A673 (cell line): ENCODE measurements around the gene SPG7. TPM values are rescaled to one million over a fixed set of nuclear protein-coding genes. Genes with fewer than 3 reads are reported as not detected.

Experiments
- BruUV-seq: library from RNA; stranded (reverse); fragments of 400-500 nt; replicated peaks from 2 replicates; lab custom pipeline; 2021; lab: Mats Ljungman, UMichigan
- CTCF ChIA-PET: fragments of 300-600 bp; sonication (Branson Sonifier 250); formaldehyde crosslinking; loops from one replicate; lab custom pipeline; 2022; ENCODE audit warnings: antibody characterized with exemption; lab: Charles Lee
- POLR2A ChIA-PET: fragments of 300-600 bp; sonication (Branson Sonifier 250); formaldehyde crosslinking; loops from one replicate; lab custom pipeline; 2022; ENCODE audit warnings: antibody characterized with exemption; ENCODE audit not compliant: low non-redundant PET; lab: Charles Lee
- DNase-seq: peaks from one replicate; pipeline ENCODE4 v3.0.0-alpha.2; 2015; ENCODE audit warnings: low spot score
- H3K27ac ChIP-seq: fragments of 200-600 bp; sonication (generic); 2 replicates; pipeline ENCODE4 v1.5.1; 2016; ENCODE audit warnings: mixed run types, low read depth, mild to moderate bottlenecking, mixed read lengths, antibody characterized with exemption, low read length; ENCODE audit not compliant: poor library complexity, severe bottlenecking
- H3K27me3 ChIP-seq: fragments of 200-600 bp; sonication (generic); replicated peaks from 2 replicates; pipeline ENCODE4 v1.6.1; 2017; ENCODE audit warnings: mixed run types, low read depth, mild to moderate bottlenecking, mixed read lengths, antibody characterized with exemption, low read length; ENCODE audit not compliant: insufficient read depth, poor library complexity
- H3K36me3 ChIP-seq: fragments of 200-600 bp; sonication (generic); 2 replicates; pipeline ENCODE4 v1.6.1; 2016; ENCODE audit warnings: mixed run types, mild to moderate bottlenecking, mixed read lengths, antibody characterized with exemption, low read length; ENCODE audit not compliant: insufficient read depth, poor library complexity, severe bottlenecking
- H3K4me1 ChIP-seq: fragments of 200-600 bp; sonication (generic); 2 replicates; pipeline ENCODE4 v1.6.1; 2017; ENCODE audit warnings: mixed run types, mild to moderate bottlenecking, mixed read lengths, antibody characterized with exemption, low read length; ENCODE audit not compliant: insufficient read depth, poor library complexity, severe bottlenecking
- H3K4me3 ChIP-seq: fragments of 200-600 bp; sonication (generic); 2 replicates; pipeline ENCODE4 v1.5.1; 2016; ENCODE audit warnings: low read depth, mixed run types, mild to moderate bottlenecking, mixed read lengths, low read length; ENCODE audit not compliant: poor library complexity, severe bottlenecking
- H3K9me3 ChIP-seq: fragments of 200-600 bp; sonication (generic); 2 replicates; pipeline ENCODE4 v1.6.1; 2016; ENCODE audit warnings: mixed run types, low read depth, mild to moderate bottlenecking, mixed read lengths, antibody characterized with exemption, low read length; ENCODE audit not compliant: poor library complexity, severe bottlenecking
- EZH2 ChIP-seq: fragments of 200-600 bp; sonication (generic); IDR thresholded peaks from 2 replicates; pipeline ENCODE4 v1.6.1; 2017; ENCODE audit warnings: borderline replicate concordance, low read depth, mild to moderate bottlenecking, mixed read lengths, antibody characterized with exemption, low read length; ENCODE audit not compliant: poor library complexity, severe bottlenecking
- intact Hi-C: fragments of 100-400 bp; cut with micrococcal nuclease; formaldehyde crosslinking; loops from one replicate; pipeline ENCODE4 v1.10.0; 2022; ENCODE audit not compliant: unreplicated experiment
- total RNA-seq: library from RNA; stranded (reverse); gene quantifications from 2 replicates; pipeline ENCODE4 v1.2.3, GENCODE V29; 2021
- TF ChIP-seq, protein P1 (sequence below): fragments of 300-800, 200-600 bp; sonication (generic); conservative IDR thresholded peaks from 2 replicates; pipeline ENCODE4 v1.5.1; 2017; ENCODE audit warnings: low read depth, mild to moderate bottlenecking, antibody characterized with exemption, low read length, moderate library complexity, mixed read lengths

SPG7 gene
- total RNA-seq, 1 experiment from 2014 or later, result 113 TPM

DNA sequence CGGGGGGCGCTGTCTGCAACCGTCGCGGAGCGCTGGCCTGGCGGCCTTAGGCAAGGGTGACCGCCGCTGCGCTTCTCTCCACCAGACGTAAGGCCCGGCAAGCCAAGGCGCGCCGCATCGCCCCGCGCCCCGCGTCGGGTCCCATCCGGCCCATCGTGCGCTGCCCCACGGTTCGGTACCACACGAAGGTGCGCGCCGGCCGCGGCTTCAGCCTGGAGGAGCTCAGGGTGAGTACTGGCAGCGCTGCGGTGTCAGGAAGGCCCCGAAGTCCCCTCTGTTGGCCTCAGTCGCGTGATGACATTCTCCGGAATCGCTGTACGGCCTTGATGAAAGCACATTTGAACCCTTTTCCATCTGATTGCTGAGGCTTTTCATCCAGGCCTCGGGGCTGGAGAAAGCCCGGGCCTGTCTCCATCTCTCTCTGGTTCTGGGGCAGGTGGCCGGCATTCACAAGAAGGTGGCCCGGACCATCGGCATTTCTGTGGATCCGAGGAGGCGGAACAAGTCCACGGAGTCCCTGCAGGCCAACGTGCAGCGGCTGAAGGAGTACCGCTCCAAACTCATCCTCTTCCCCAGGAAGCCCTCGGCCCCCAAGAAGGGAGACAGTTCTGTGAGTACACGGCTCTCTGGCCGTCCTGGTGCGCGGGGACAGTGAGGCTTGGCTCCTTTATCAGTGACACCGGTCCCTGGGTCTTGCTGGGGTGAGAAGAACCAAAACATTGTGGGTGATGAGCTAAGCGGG lies 53.1 kb downstream of the SPG7 start:
- BruUV-seq, result no TSS peak
- peak overlapping the region; percentile 86 for H3K4me3 ChIP-seq
- no peaks in the 10 kb centered on the region for H3K27me3 ChIP-seq
- peaks cover 45% of the 10 kb centered on the region for H3K36me3 ChIP-seq
- intact Hi-C loops, result no loop called here
- ChIA-PET CTCF (no interaction called here), POLR2A (interaction anchor here (0.7 kb wide), 1 partner anchor 33 kb away, joined by 3 read pairs; no protein-coding TSS in a partner anchor)
- TF ChIP-seq, protein P1, sequence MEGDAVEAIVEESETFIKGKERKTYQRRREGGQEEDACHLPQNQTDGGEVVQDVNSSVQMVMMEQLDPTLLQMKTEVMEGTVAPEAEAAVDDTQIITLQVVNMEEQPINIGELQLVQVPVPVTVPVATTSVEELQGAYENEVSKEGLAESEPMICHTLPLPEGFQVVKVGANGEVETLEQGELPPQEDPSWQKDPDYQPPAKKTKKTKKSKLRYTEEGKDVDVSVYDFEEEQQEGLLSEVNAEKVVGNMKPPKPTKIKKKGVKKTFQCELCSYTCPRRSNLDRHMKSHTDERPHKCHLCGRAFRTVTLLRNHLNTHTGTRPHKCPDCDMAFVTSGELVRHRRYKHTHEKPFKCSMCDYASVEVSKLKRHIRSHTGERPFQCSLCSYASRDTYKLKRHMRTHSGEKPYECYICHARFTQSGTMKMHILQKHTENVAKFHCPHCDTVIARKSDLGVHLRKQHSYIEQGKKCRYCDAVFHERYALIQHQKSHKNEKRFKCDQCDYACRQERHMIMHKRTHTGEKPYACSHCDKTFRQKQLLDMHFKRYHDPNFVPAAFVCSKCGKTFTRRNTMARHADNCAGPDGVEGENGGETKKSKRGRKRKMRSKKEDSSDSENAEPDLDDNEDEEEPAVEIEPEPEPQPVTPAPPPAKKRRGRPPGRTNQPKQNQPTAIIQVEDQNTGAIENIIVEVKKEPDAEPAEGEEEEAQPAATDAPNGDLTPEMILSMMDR, result no peak
- TF ChIP-seq EZH2, result no peak
- H3K9me3 ChIP-seq, result no peaks in the 10 kb centered on the region
- peaks cover 43% of the 10 kb centered on the region for H3K4me1 ChIP-seq
- peak overlapping the region; percentile 95 for H3K27ac ChIP-seq
- DNase-seq, result no peak

DNA sequence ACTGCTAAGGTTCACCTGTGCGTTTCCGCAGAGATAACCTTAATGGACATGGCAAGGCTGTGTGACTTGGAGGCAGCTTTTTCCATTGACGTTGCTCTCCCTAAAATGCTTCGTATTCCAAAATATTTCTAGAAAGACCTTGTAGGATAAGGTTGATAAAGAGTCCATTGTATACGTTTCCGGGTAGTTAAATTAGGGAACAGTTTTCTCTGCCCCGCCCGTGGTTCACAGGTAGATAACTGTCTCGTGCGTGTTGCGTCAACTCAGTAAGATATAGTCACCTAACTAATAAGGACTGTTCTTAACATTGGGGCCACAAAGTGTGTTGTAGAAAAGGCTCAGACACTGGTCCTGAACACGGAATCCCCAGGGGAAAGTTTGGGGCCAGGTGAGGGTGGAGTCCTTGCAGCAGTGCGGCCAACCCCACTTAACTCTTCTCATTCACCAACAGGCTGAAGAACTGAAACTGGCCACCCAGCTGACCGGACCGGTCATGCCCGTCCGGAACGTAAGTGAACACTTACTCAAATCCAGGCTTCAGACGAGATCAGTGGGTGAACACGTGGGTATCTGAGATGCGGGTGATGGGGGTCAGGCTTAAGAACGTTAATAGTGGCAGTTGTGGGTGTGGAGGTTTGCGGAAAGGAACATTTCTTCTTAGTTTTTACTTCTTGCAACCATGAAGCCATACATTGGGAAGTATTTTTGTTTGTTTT lies 53.8 kb downstream of the SPG7 start:
- intact Hi-C loops, result no loop called here
- ChIA-PET CTCF (no interaction called here), POLR2A (no interaction called here)
- peak overlapping the region; percentile 95 for H3K27ac ChIP-seq
- BruUV-seq, result TSS peak; percentile 53
- DNase-seq, result peak; percentile 53
- H3K9me3 ChIP-seq, result no peaks in the 10 kb centered on the region
- peak overlapping the region; percentile 86 for H3K4me3 ChIP-seq
- no peaks in the 10 kb centered on the region for H3K27me3 ChIP-seq
- H3K36me3 ChIP-seq, result peaks cover 45% of the 10 kb centered on the region
- H3K4me1 ChIP-seq, result peaks cover 43% of the 10 kb centered on the region
- TF ChIP-seq EZH2, result no peak
- TF ChIP-seq, protein P1, result no peak

DNA sequence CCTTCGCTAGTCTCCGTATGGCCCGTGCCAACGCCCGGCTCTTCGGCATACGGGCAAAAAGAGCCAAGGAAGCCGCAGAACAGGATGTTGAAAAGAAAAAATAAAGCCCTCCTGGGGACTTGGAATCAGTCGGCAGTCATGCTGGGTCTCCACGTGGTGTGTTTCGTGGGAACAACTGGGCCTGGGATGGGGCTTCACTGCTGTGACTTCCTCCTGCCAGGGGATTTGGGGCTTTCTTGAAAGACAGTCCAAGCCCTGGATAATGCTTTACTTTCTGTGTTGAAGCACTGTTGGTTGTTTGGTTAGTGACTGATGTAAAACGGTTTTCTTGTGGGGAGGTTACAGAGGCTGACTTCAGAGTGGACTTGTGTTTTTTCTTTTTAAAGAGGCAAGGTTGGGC lies 54.7 kb downstream of the SPG7 start:
- peak overlapping the region; percentile 86 for H3K4me3 ChIP-seq
- CTCF ChIA-PET, result no interaction called here
- peaks cover 43% of the 10 kb centered on the region for H3K4me1 ChIP-seq
- H3K9me3 ChIP-seq, result no peaks in the 10 kb centered on the region
- peak; percentile 64 for DNase-seq
- peaks cover 45% of the 10 kb centered on the region for H3K36me3 ChIP-seq
- intact Hi-C loops, result no loop called here
- TF ChIP-seq, protein P1, result no peak
- TF ChIP-seq EZH2, result no peak
- no peaks in the 10 kb centered on the region for H3K27me3 ChIP-seq
- peak overlapping the region; percentile 95 for H3K27ac ChIP-seq
- no TSS peak for BruUV-seq
- POLR2A ChIA-PET, result no interaction called here
